Choroid plexus epithelial cell (primary cell): ENCODE data around the gene MTRF1.

ENCODE experiments used
- DNase-seq: peaks from one replicate; pipeline ENCODE4 v3.0.0-alpha.2; 2010; ENCODE audit warnings: low read depth
- H3K4me3 ChIP-seq: 2 replicates; pipeline ENCODE4 v1.5.1; 2011; ENCODE audit warnings: low read depth, mild to moderate bottlenecking, control low read depth, low read length, moderate library complexity
- TF ChIP-seq, protein P1 (sequence below): conservative IDR thresholded peaks from 2 replicates; pipeline ENCODE4 v1.5.1; 2011; ENCODE audit warnings: low read depth, mild to moderate bottlenecking, control low read depth, inconsistent platforms, low read length, moderate library complexity

The MTRF1 gene

DNA sequence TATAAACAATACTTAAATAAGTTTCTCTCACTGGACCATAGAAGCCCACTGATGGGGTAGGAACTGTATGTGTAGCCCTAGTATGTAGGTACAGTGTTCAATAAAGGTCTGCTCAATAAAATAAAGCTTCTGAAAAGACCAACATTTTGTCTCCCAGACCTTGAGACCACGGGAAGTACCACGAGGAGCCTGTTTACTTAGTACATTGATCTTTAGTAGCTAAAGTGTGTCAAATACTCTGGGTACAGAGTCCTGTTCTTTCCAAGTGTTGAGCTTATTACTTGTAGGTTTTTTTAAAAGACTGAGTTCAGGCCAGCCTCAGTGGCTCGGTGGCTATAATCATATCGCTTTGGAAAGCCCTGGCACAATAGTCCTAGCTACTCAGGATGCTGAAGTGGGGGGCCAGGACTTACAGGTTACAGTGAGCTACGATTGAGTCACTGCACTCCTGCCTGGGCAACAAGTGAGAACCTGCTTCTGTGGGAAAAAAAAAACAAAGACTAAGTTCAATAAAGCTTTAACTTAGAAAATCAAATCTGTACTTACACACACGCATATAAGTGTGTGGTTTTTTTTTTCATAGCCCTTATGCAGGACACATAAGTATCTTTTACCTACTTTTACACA is 3.4 kb downstream of the MTRF1 start:
- no peak for DNase-seq
- TF ChIP-seq, protein P1, sequence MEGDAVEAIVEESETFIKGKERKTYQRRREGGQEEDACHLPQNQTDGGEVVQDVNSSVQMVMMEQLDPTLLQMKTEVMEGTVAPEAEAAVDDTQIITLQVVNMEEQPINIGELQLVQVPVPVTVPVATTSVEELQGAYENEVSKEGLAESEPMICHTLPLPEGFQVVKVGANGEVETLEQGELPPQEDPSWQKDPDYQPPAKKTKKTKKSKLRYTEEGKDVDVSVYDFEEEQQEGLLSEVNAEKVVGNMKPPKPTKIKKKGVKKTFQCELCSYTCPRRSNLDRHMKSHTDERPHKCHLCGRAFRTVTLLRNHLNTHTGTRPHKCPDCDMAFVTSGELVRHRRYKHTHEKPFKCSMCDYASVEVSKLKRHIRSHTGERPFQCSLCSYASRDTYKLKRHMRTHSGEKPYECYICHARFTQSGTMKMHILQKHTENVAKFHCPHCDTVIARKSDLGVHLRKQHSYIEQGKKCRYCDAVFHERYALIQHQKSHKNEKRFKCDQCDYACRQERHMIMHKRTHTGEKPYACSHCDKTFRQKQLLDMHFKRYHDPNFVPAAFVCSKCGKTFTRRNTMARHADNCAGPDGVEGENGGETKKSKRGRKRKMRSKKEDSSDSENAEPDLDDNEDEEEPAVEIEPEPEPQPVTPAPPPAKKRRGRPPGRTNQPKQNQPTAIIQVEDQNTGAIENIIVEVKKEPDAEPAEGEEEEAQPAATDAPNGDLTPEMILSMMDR = no peak
- H3K4me3 ChIP-seq = no peak overlapping the region

GRCh38 chr13:41257535-41257934 is 5.8 kb downstream of the MTRF1 start:
- no peak overlapping the region for H3K4me3 ChIP-seq
- no peak for DNase-seq
- TF ChIP-seq, protein P1 = no peak

DNA sequence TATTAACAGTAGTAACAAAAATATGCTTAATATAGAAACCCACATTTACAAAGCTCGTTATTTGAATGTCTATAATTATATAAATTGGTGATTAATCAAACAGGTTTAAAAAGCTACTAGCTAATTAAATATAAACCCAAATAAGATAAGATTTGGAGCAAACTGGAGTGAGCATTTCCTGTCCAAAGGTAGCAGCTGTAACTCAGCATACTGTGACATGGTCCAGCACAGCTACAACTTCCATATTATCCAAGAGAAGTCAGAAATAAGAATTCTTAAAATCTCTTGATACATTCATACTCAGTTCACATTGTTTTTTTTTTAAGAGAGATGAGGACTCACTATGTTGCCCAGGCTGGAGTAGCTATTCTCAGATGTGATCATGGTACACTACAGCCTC is 8.5 kb downstream of the MTRF1 start:
- H3K4me3 ChIP-seq = no peak overlapping the region
- TF ChIP-seq, protein P1 = no peak
- DNase-seq = no peak

DNA sequence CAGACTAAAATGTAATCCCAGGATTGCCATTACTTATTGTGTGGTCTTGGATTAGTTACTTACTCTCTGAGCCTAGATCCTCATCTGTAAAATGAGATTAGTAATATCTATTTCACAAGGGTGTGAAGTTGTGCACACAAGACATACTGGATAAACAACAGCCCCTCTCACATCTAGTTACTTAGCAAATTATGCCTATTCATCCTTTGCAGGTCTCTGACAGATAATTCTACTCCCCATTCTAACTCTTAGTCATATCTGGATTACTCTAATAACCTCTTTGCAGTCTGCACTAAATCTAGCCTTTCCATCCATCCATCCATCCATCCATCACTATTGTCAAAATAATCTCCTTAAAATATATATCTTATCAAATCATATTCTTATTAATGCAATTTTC is 12.4 kb downstream of the MTRF1 start:
- no peak for DNase-seq
- no peak overlapping the region for H3K4me3 ChIP-seq
- TF ChIP-seq, protein P1 = no peak

- DNase-seq = no peak
- TF ChIP-seq, protein P1 = no peak
- H3K4me3 ChIP-seq = no peak overlapping the region
These were observed 16.3 kb downstream of the MTRF1 start for GRCh38 chr13:41246969-41247680.

DNA sequence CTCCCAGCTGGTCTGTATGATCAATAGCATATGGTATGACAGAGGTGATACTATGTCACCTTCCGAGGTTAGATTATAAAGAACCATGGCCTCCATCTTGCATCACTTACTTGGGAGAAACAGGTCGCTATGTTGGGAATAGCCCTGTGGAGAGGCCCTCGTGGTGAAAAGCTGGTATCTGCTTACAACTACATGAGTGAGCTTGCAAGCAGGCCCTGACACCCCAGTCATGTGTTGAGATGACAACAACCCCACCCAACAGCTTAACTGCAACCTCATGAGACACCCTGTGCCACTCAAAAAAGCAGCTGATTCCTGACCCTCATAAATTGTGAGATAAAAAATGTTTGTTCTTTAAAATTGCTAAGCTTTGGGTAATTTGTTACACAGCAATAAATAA is 18.8 kb downstream of the MTRF1 start:
- DNase-seq = peak; percentile 53
- TF ChIP-seq, protein P1 = no peak
- no peak overlapping the region for H3K4me3 ChIP-seq

DNA sequence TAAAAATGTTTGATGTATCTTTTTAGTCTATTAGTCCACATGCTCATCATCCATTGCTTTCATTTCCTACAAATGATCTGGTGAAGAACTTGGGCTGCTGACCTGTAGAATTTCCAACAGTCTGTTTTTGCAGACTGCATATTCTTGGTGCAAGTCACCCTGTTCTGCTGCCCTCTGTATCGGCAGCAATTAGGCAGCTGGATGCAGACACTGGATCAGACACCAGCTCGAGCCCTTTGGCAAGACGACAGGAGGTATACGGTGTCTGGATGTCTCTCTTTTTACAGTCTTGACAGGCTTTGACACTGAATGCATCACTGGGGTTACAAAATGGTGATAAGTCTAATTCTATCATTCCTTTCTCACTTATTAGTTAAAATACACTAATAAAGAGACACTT is 21.8 kb downstream of the MTRF1 start:
- H3K4me3 ChIP-seq = no peak overlapping the region
- TF ChIP-seq, protein P1 = no peak
- no peak for DNase-seq
